Sigmoid colon (tissue), 7 donors: ENCODE measurements around the gene GPR63. TPM values are rescaled to one million over a fixed set of nuclear protein-coding genes. Genes with fewer than 3 reads are reported as not detected.

Experiments used
- DNase-seq: peaks from one replicate; pipeline ENCODE4 v3.0.0-alpha.2; 2019
- H3K27ac ChIP-seq, 4 donors: fragments of 200-600 bp; sonication (generic); one replicate each; pipeline ENCODE4 v1.5.1; 2016 to 2019; ENCODE audit warnings: mild to moderate bottlenecking in 1 of 4
- H3K27me3 ChIP-seq, 3 donors: fragments of 200-600 bp; sonication (generic); one replicate each; pipeline ENCODE4 v1.5.1; 2019; ENCODE audit warnings: mild to moderate bottlenecking in 1 of 3
- H3K36me3 ChIP-seq, 4 donors: fragments of 200-600 bp; sonication (generic); one replicate each; pipeline ENCODE4 v1.5.1; 2016 to 2019
- H3K4me1 ChIP-seq, 4 donors: fragments of 200-600 bp; sonication (generic); one replicate each; pipeline ENCODE4 v1.5.1; 2017 to 2019
- H3K4me3 ChIP-seq, 4 donors: fragments of 200-600 bp; sonication (generic); one replicate each; pipeline ENCODE4 v1.5.1; 2017 to 2019; ENCODE audit warnings: mild to moderate bottlenecking in 2 of 4, moderate library complexity in 1 of 4
- H3K9me3 ChIP-seq, 4 donors: fragments of 200-600 bp in 3 of 4; sonication (generic) in 3 of 4; one replicate each; pipeline versions ENCODE4 v1.5.1 to v1.6.1; 2013 to 2019
- EP300 ChIP-seq, 4 donors: sonication (generic); formaldehyde crosslinking; IDR thresholded peaks; one replicate each; pipeline ENCODE4 v1.6.1; 2017; ENCODE audit warnings: antibody characterized with exemption in 4 of 4
- POLR2A ChIP-seq, 2 donors: fragments of 450-650 bp; IDR thresholded peaks; one replicate each; pipeline ENCODE4 v1.6.1; 2016; ENCODE audit warnings: antibody characterized with exemption in 2 of 2, mild to moderate bottlenecking in 2 of 2, moderate library complexity in 2 of 2
- POLR2AphosphoS5 ChIP-seq, 4 donors: sonication (generic); formaldehyde crosslinking; IDR thresholded peaks; one replicate each; pipeline ENCODE4 v1.6.1; 2017; ENCODE audit warnings: antibody characterized with exemption in 4 of 4
- WGBS, 2 donors: extraction: QIAGEN DNeasy Blood & Tissue Kit; methylation state at CpG; one replicate each; pipeline ENCODE4 v1.1.7; 2013; 5-methylcytosine and 5-hydroxymethylcytosine counted together
- intact Hi-C: fragments of 100-400 bp; cut with DNase I; formaldehyde crosslinking; loops from one replicate; pipeline ENCODE4 v1.15.1; 2023
- polyA plus RNA-seq, 3 donors: library from polyadenylated mRNA; stranded (reverse); fragments of 200-250 nt; gene quantifications; one replicate each; pipeline ENCODE4 v1.2.3, GENCODE V29; 2013
- total RNA-seq, 4 donors: library from RNA; depleted of rRNA; stranded (reverse); fragments of >200 nt; gene quantifications; one replicate each; pipeline ENCODE4 v1.1.0, GENCODE V29; 2016
- TF ChIP-seq, protein P1 (sequence below), 4 experiments: fragments of 450-650 bp in 3 of 4; fragments of 200-600 bp in 1 of 4; IDR thresholded peaks; one replicate each; pipeline ENCODE4 v1.5.1; 2016 to 2019; ENCODE audit warnings: antibody characterized with exemption in 4 of 4, mild to moderate bottlenecking in 3 of 4, moderate library complexity in 2 of 4
- donor health status: healthy with polysubstance abuse.
- donor health status: Bipolar disorder and iron deficiency.
- donor health status: healthy.

GPR63 gene
- total and polyA plus RNA-seq, 7 donors: under 0.01 to 1.8 (median 0.83) TPM

DNA sequence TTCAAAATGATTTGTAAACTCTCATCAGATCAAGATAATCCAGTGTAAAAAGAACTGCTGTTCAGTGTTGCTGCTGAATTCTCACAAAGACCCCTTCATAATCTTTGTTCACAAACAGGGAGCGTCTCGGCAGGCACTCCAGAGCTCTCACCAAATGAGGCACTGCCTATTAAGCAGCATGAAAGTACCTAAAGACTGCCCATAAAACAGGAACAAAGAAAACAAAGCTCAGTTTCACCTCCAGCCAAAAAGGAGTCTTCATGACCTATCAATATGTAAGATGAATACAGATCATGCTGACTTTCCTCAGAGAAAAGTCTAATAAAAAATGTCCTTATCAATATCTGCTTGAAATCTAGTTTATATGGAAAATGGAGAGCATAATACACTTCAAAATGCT is 41.8 kb downstream of the GPR63 start:
- TF ChIP-seq EP300 (IDR thresholded peaks at IDR 0.05) (no peak), POLR2A (IDR thresholded peaks at IDR 0.05) (no peak), POLR2AphosphoS5 (IDR thresholded peaks at IDR 0.05) (no peak)
- TF ChIP-seq, protein P1, sequence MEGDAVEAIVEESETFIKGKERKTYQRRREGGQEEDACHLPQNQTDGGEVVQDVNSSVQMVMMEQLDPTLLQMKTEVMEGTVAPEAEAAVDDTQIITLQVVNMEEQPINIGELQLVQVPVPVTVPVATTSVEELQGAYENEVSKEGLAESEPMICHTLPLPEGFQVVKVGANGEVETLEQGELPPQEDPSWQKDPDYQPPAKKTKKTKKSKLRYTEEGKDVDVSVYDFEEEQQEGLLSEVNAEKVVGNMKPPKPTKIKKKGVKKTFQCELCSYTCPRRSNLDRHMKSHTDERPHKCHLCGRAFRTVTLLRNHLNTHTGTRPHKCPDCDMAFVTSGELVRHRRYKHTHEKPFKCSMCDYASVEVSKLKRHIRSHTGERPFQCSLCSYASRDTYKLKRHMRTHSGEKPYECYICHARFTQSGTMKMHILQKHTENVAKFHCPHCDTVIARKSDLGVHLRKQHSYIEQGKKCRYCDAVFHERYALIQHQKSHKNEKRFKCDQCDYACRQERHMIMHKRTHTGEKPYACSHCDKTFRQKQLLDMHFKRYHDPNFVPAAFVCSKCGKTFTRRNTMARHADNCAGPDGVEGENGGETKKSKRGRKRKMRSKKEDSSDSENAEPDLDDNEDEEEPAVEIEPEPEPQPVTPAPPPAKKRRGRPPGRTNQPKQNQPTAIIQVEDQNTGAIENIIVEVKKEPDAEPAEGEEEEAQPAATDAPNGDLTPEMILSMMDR (IDR thresholded peaks at IDR 0.05): no peak
- Histone ChIP-seq H3K4me1 (no peaks in the 10 kb centered on the region), H3K36me3 (no peaks in the 10 kb centered on the region), H3K27ac (no peak overlapping the region), H3K27me3 (no peaks in the 10 kb centered on the region), H3K4me3 (no peak overlapping the region), H3K9me3 (no peaks in the 10 kb centered on the region)
- WGBS, 2 donors: 73 to 93% methylated on average over 2 of the region's 2 CpGs
- DNase-seq: no peak
- intact Hi-C loops: no loop called here

DNA sequence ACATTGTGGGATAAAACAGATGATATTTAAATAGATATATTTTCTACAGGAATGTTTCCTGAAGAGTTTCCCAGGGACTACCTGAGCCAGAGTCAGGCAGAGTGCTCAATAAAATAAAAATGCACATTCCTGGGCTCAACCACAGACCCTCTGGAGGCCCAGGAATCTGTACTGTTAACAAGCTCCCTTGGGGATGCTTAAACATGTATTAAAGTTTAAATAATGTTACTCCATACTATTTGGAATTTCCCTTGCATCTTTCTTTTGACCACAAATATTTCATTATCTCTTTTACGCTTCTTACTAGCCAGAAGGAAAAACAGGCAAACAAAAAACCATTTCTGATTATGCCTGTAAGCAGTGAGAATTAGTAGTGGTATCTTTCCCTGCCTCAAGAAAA is 42.3 kb downstream of the GPR63 start:
- no peak overlapping the region for H3K4me3 ChIP-seq
- TF ChIP-seq EP300 (IDR thresholded peaks at IDR 0.05): no peak
- TF ChIP-seq, protein P1 (IDR thresholded peaks at IDR 0.05): no peak
- no peak for TF ChIP-seq POLR2AphosphoS5 (IDR thresholded peaks at IDR 0.05)
- TF ChIP-seq POLR2A (IDR thresholded peaks at IDR 0.05): no peak
- no peaks in the 10 kb centered on the region for H3K9me3 ChIP-seq
- no peaks in the 10 kb centered on the region for H3K27me3 ChIP-seq
- intact Hi-C loops: no loop called here
- DNase-seq: no peak
- WGBS, 2 donors: 75 to 93% methylated on average over 1 of the region's 1 CpG
- no peaks in the 10 kb centered on the region for H3K36me3 ChIP-seq
- H3K27ac ChIP-seq: no peak overlapping the region
- H3K4me1 ChIP-seq: no peaks in the 10 kb centered on the region

DNA sequence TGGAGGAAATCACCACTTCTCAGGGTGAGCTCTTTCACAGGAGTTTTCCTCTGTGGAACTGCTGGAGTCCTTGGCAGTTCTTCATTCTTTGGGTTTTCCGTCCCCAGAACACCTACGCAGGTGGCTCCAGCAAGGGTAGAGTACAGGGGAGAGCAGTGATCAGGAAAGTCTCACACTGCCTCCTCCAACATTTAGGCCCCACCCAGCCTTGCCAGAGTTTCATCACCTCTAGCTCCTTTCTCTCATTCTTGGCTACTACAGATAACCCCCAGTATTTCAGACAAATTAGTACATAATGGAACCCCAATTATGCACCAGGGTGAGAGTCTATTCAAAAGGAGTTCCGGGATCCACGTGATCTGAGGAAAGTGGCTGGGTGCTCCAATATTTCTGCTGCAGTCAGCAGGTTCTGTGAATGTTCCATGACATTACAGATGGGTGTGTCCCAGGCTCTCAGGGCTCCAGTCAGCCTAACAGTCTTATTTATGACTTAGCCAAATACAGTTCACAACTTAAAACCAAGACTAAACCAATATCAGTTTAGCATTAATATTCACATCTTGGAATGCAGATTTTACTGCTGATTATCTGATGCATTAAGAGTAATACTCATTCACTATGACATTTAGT is 44.6 kb downstream of the GPR63 start:
- H3K27me3 ChIP-seq: no peaks in the 10 kb centered on the region
- intact Hi-C loops: no loop called here
- TF ChIP-seq POLR2AphosphoS5 (IDR thresholded peaks at IDR 0.05): no peak
- TF ChIP-seq EP300 (IDR thresholded peaks at IDR 0.05): no peak
- no peak for TF ChIP-seq POLR2A (IDR thresholded peaks at IDR 0.05)
- TF ChIP-seq, protein P1 (IDR thresholded peaks at IDR 0.05): no peak
- H3K27ac ChIP-seq: no peak overlapping the region
- H3K36me3 ChIP-seq: no peaks in the 10 kb centered on the region
- H3K4me1 ChIP-seq: no peaks in the 10 kb centered on the region
- H3K9me3 ChIP-seq: no peaks in the 10 kb centered on the region
- DNase-seq: no peak
- no peak overlapping the region for H3K4me3 ChIP-seq
- WGBS, 2 donors: 59 to 88% methylated on average over 4 of the region's 4 CpGs

DNA sequence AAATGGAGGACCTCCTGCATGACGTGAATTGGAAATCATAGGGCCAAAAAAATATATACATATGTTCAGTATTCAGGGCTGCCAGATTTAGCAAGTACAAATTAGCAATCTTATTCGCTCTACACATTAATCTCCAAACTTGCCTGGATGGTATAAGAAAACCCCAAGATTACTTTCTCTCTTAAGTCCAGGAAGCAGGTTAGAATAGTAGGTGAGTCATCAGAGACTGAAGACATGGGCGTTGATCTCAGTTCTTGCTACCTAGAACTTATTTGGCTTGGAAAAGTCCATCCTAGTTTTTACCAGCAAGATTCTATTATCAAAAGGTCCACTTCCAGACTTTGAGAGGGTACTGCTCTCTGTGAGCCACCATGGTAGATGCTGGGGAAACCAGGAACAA is 47.4 kb downstream of the GPR63 start:
- no peak overlapping the region for H3K27ac ChIP-seq
- no peaks in the 10 kb centered on the region for H3K9me3 ChIP-seq
- no peaks in the 10 kb centered on the region for H3K4me1 ChIP-seq
- no peak overlapping the region for H3K4me3 ChIP-seq
- TF ChIP-seq EP300 (IDR thresholded peaks at IDR 0.05): no peak
- TF ChIP-seq POLR2AphosphoS5 (IDR thresholded peaks at IDR 0.05): no peak
- TF ChIP-seq, protein P1 (IDR thresholded peaks at IDR 0.05): no peak
- no peak for TF ChIP-seq POLR2A (IDR thresholded peaks at IDR 0.05)
- DNase-seq: no peak
- intact Hi-C loops: no loop called here
- H3K27me3 ChIP-seq: no peaks in the 10 kb centered on the region
- whole genome bisulfite sequencing, 2 donors: 80 to 85% methylated on average over 3 of the region's 3 CpGs
- no peaks in the 10 kb centered on the region for H3K36me3 ChIP-seq
